K562 (cell line): ENCODE data around the gene CYP2A6. TPM values are rescaled to one million over a fixed set of nuclear protein-coding genes. Genes with fewer than 3 reads are reported as not detected.
A peak's percentile ranks its signal among the peaks of the same experiment; 100 is the strongest.

ENCODE experiments used
- ARID4B ChIP-seq: sonication (generic); formaldehyde crosslinking; IDR thresholded peaks from 2 replicates; pipeline ENCODE4 v1.8.0; 2022; ENCODE audit warnings: mild to moderate bottlenecking, missing genetic modification reagents
- CSDE1 ChIP-seq, 2 experiments: fragments of 450-650 bp; IDR thresholded peaks; 2 replicates each; pipeline ENCODE4 v1.6.1; 2016; ENCODE audit warnings: mild to moderate bottlenecking in 1 of 2
- ELF1 ChIP-seq: fragments of 200-800 bp; sonication (Bioruptor generic); IDR thresholded peaks from 2 replicates; pipeline ENCODE4 v1.6.1; 2016; ENCODE audit warnings: missing genetic modification characterization, missing compliant biosample characterization
- ELK1 ChIP-seq: sonication (generic); formaldehyde crosslinking; IDR thresholded peaks from 2 replicates; pipeline ENCODE4 v1.8.1; 2022; ENCODE audit warnings: missing genetic modification reagents
- KAT8 ChIP-seq: fragments of 450-650 bp; IDR thresholded peaks from 2 replicates; pipeline ENCODE4 v1.6.1; 2016; ENCODE audit warnings: low read depth, mild to moderate bottlenecking
- PKNOX1 ChIP-seq: fragments of 450-650 bp; IDR thresholded peaks from 2 replicates; pipeline ENCODE4 v1.6.1; 2016
- SAP30 ChIP-seq: fragments of 200-600 bp; sonication (generic); IDR thresholded peaks from 2 replicates; pipeline ENCODE4 v1.6.1; 2012; ENCODE audit warnings: borderline replicate concordance, low read depth, mild to moderate bottlenecking, moderate library complexity, low read length, control low read depth, inconsistent platforms; ENCODE audit not compliant: insufficient read depth, poor library complexity, severe bottlenecking
- UBTF ChIP-seq, 2 experiments: IDR thresholded peaks; 2 replicates each; pipeline ENCODE4 v1.6.1; 2012; ENCODE audit warnings: improper control_type of control experiment in 2 of 2, low read depth in 2 of 2, low read length in 2 of 2, borderline replicate concordance in 1 of 2
- ZBTB43 ChIP-seq: sonication (generic); formaldehyde crosslinking; IDR thresholded peaks from 2 replicates; pipeline ENCODE4 v1.8.0; 2023; ENCODE audit warnings: mild to moderate bottlenecking, missing genetic modification reagents
- ZFP91 ChIP-seq: sonication (generic); formaldehyde crosslinking; IDR thresholded peaks from 2 replicates; pipeline ENCODE4 v1.8.0; 2022; ENCODE audit warnings: mild to moderate bottlenecking, missing genetic modification reagents
- ZNF184 ChIP-seq: sonication (generic); formaldehyde crosslinking; IDR thresholded peaks from 2 replicates; pipeline ENCODE4 v1.5.0; 2020; ENCODE audit warnings: missing genetic modification reagents
- ZNF444 ChIP-seq: fragments of 250-450 bp; sonication (Bioruptor Pico); IDR thresholded peaks from 2 replicates; pipeline ENCODE4 v1.4.0; 2020; ENCODE audit warnings: mild to moderate bottlenecking, moderate library complexity
- ZNF780A ChIP-seq: fragments of 250-450 bp; sonication (Bioruptor Pico); IDR thresholded peaks from 2 replicates; pipeline ENCODE4 v1.5.0; 2021; ENCODE audit warnings: mild to moderate bottlenecking
- polyA plus RNA-seq, 8 experiments: library from polyadenylated mRNA; depleted of rRNA in 4 of 8; stranded (reverse) in 5 of 8; unstranded in 3 of 8; fragments of >200 nt; fragmentation: Nextera tagmentation in 2 of 8; fragmentation: Illumina TruSeq in 1 of 8; extraction: Ambion mirVana in 2 of 8; extraction: Trizol in 1 of 8; gene quantifications; 2 replicates each; pipeline versions ENCODE4 v1.2.1 to v1.2.3, GENCODE V29; 2011 to 2014; ENCODE audit warnings: inconsistent platforms in 1 of 8, missing spikeins in 1 of 8
- total RNA-seq, 7 experiments: library from RNA; depleted of rRNA in 6 of 7; stranded (reverse); fragments of >200 nt in 6 of 7; fragmentation: Illumina TruSeq in 2 of 7; extraction: Trizol in 2 of 7; gene quantifications; 2 replicates each; pipeline versions ENCODE4 v1.2.1 to v1.2.3, GENCODE V29; 2011 to 2021; ENCODE audit warnings: low replicate concordance in 1 of 7

CYP2A6 gene
- total and polyA plus RNA-seq, 9 of the 15 experiments (the other 6 are each of a cell fraction or from before 2014, with no cell fraction given), result 0.31 TPM; not detected in 8

GRCh38 chr19:40810160-40810559, 40.1 kb downstream of the CYP2A6 start (continued):
- TF ChIP-seq UBTF (IDR thresholded peaks at IDR 0.05; ENCODE audit: borderline replicate concordance in 1 of 2, low read depth in 2 of 2, low read length in 2 of 2) (no peak), ZNF444 (CRISPR knock-in tag) (no peak), ZNF184 (CRISPR knock-in tag) (no peak), ZFP91 (CRISPR knock-in tag) (no peak), PKNOX1 (no peak), ELF1 (tag) (no peak; the same call in 1 of the 2 replicates), ELK1 (CRISPR knock-in tag) (no peak), KAT8 (no peak), CSDE1 (IDR thresholded peaks at IDR 0.05) (no peak), ARID4B (no peak), ZBTB43 (no peak), ZNF780A (CRISPR knock-in tag) (no peak), SAP30 (peak; percentile 13)
